ENCODE measurements around the gene NTRK2.
A peak's percentile ranks its signal among the peaks of the same experiment; 100 is the strongest.

Gene NTRK2

DNA sequence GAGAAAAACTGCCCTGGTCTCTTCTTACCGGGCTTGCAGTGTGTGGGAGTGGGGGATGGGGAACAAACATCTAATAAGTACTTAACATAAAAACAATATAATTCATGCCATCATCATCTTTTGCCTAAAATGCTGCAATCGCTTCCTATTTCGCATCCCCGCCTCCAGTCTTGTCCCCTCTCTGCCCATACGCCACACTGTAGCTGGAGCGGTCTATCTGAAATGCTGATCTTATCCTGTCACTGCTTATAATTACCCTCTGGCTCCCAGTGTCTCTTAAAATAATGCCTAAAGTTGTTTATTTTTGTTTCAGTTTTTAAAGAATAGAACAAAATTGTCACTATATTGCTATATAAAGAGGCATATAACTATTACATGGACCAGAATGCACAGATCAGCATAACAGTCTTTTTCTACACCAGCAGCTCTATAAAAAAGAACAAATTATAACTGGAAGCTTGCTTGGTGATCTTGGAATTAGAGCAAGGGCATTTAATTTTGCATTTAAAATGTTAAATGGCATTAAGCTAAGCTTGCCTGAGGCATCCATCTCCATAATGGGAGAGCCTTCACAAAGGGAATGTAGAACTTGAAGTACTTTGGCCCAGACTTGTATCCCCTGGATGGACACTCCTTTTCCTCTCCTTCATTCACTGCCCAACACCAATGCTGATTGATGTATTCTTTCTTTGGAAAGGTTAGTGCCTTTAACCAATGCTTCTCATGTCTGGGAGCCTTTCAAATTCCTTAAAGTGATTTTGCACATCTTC lies 12.2 kb downstream of the NTRK2 start:
- no peak for DNase-seq (ENCODE audit: low read depth in 2 of 2)

DNA sequence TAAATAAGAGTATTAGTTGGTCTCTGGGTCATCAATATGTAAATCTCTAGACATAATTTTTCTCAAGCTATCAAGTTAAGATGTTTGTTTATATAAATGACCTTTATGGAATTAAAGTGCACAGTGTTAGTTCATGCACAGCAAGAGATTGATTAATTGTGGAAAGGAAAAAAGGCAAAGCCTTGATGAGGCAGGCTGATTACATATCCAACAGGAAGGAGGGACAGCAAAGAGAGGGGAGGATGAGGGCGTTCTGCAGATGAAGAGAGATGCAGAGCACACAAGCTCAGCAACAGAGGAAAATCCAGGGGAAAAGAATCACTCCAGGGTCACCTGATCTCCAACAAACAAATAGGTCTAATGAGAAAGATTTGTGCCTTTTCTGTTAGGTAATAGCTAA lies 16.5 kb downstream of the NTRK2 start:
- no peak for DNase-seq (ENCODE audit: low read depth in 2 of 2)

DNA sequence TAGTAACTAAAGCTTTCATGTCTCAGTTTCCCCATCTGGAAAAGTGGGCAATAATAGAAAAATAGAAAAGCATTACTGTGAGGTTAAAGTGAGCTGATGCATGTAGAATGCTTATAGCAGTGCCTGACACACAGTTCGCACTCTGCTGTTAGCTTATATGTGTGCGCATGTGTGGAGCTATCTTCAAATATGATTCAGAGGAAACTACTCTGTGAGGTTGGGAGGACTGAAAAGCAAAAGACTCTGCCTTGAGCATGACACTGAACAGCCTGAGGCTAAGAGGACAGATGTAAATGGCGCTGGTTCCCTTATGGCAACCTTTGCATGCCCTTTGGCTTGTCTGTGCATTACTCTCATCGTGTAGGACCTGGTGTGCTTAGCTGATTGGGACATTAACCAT lies 19.4 kb downstream of the NTRK2 start:
- no peak for DNase-seq (ENCODE audit: low read depth in 2 of 2)

DNA sequence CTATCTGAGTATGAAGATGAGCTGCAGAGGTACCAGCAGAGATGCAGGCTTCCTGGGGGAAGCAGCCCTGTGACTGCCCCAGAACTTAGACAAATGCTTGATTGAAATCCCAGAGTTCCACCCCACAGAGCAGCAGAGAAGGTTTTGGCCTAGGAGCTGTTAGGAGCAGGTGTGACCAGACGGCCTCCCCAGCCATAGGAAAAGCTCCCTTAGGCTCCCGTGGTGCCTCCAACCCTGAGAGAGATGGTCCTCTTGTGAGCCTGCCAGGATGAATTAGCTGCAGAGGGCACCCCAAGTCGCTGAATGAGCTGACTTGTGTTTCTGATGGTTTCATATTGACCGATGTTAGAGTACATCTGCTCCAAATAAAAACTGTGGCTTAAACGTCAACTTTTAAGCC lies 22.1 kb downstream of the NTRK2 start:
- DNase-seq (ENCODE audit: low read depth in 2 of 2) = no peak

DNA sequence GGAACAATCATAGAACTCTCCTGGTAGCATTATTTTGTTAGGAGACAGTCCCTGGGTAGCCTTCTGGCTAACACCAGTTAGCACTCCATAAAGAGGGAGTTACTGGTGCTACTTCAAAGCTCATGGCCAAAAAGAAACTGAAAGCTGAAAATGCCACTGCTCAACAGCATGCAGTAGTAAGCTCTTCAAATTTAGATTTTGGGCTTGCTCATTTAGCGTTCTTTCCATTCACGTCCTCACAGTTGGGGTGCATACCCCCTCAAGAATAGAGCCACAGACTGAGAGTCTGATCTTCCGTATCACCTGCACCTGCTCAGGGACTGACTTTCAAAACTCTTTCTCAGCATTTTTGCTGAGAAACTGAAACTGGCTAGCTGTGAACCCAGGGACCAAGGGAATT lies 24.7 kb downstream of the NTRK2 start:
- DNase-seq (ENCODE audit: low read depth in 2 of 2) = no peak

DNA sequence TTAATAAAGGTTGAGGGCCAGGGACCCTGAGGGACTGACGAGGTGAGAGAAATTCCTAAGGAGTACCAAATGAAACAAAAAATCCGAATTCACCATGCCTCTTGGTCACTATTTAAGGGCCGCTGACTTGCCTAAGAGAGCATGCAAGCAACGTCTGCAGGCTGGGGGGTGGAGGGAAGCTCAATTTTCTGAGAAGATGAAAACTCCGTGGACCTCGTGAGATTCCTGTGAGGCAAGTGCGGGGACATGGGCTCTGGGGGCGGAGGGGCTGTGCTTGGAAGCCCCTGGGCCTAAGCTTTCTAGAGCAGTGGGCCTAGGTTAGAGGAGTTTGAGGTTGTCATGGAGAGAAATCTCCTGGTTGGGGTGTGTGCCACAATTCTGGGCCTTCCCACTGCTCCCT lies 27.5 kb downstream of the NTRK2 start:
- no peak for DNase-seq (ENCODE audit: low read depth in 2 of 2)

DNA sequence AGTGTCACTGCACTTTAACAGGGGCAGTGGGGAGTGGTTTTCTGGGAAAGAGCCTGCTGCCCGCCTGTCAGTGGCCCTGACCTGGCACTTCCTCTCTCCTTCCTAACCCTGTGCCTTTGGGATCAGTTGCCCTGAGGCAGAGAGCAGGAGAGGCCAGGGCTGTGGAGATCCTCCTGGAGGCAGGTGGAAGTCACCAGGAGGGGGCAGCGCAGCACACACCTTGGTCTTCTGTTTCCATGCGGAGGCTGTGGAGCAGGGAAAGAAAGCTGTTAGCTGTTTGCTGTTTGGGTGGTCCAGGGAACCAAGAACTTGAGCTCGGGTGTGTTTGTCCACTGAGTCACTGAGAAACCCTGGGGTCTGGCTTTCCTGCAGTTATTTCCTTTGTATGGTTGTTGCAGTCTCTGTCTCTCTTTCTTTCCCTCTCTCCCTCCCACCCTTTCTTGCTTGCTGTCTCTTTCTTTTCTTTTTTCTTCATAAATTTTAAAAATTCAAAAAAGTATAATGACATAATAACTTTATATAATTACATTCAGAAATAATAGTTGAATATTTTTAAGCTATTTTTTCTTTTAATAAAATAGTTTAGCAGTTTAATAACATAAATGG lies 28.1 kb downstream of the NTRK2 start:
- peak; percentile 9 to 15 for DNase-seq (ENCODE audit: low read depth in 2 of 2)

DNA sequence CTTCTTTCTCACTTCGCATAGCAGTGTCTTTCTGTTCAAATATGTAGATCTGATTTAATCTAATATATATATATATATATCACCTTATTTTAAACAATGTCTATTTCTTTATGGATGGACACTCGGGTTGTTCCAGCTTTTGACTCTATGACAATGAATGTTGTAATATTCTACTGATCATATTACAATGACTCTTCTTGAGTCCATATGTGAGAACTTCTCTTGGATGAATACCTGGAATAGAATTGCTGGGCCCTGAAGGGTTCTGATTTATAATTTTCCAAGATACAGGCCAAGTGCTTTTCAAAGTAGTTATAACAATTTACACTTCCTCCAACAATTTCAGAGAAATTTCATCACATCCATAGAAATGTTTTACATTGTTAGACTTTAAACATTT lies 28.8 kb downstream of the NTRK2 start:
- no peak for DNase-seq (ENCODE audit: low read depth in 2 of 2)

DNA sequence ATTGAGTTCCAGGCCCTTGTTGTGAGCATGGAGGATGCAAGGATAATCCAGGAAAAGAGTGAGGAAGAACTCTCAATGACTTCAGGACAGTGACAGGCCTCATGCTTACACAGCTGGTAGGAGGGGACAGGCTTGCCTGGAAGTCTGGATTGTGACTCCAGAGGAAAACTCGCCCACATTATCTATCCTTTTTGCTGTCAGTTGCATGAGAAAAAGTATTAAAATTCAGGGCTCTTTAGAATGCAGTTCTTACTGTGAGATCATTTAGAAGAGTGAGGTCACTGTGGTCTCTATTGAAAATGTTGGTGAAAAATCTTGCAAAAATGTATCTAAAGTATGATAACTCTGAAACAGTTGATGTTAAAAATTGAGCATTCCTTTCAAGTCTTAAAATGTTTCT lies 30.5 kb downstream of the NTRK2 start:
- no peak for DNase-seq (ENCODE audit: low read depth in 2 of 2)

DNA sequence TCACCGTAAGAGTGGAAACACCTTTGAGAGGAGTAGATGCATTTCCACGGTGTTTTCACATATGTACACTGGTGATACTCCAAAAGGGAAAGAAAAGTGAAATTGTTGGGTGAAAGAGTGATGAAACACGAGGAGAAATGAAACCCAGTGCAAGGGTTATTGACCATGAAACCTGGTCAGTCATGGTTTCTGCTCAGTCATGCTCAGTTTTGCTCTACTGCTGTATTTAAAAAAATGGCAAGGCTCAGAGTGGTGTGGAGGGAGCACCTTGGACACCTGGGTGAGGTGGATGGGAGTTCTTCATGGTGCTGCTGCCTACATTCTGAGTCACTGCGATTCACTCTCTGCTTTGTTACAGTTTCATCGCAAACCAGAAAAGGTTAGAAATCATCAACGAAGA lies 32.3 kb downstream of the NTRK2 start:
- no peak for DNase-seq (ENCODE audit: low read depth in 2 of 2)

DNA sequence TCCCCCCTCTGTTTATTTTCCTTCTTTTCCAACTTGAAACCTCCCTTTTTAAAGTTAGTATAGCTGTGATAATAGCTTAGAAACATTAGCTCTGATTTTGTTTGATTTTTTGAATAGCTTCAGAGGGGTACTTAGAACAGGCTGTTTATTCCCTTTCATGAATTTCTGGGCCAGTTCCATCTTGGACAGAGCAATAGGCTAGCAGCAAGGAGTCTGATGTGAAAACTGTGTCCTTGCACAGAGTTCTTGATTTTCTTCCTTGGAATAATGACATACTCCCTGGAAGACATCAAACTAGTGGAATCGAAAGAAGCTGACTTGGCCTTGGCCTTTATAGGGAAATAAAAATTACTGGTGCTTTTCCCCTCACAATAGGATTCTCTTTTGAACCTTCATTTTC lies 32.9 kb downstream of the NTRK2 start:
- no peak for DNase-seq (ENCODE audit: low read depth in 2 of 2)

DNA sequence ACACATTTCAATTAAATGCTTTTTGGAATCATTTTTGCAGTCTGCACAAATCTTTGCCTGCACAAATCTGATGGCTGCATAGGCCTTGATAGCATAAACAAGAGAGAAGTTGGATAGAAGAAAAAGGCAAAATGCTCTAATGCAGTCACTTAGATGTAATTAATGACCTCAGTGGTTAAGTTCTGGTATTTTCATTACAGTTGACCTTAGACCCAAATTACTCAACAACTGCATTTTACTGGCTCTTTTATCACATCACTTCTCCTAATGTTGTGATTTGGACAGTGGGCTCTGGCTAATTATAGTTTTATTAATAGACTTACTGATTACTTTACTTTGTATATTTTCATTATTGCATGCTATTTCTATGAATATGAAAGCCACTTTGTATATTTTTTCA lies 34.3 kb downstream of the NTRK2 start:
- no peak for DNase-seq (ENCODE audit: low read depth in 2 of 2)

DNA sequence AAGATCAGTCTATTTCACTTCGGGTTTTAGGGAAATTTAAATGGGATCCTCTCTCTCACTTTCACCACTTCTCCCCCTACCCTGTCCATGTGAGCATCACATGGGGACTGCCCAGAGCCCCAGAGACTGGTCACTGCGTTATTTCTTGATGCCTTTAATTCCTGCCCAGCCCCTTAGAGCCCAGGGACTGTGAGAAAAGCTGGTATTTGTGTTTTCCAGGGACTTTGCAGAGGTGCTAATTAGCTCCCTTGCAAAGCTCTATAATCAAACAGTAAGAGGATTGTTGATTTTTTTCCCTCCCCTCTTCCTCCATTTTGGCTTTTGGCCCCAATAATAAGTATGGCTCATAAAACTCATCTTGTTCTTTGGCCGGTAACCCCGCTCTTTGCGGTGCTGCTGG lies 35.6 kb downstream of the NTRK2 start:
- DNase-seq (ENCODE audit: low read depth in 2 of 2) = no peak

DNA sequence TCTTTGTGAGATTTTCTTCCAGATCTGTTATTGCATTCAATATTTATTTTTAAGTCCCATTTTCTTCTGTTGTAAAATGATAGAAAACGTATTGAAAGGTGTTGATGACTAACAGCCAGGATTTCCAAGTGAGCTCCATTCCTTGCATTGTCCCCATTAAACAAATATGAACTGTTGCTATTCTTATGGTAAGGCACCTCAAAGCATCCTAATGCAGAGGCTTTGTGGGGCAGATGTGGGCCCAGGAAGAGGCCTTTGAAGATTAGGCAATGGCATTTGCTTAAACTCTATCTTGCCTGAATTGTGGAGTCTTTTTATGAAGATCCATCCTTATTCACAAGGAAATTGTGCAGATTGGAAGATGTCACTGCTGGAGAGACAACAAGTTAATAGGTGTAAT lies 38.9 kb downstream of the NTRK2 start:
- no peak for DNase-seq (ENCODE audit: low read depth in 2 of 2)

DNA sequence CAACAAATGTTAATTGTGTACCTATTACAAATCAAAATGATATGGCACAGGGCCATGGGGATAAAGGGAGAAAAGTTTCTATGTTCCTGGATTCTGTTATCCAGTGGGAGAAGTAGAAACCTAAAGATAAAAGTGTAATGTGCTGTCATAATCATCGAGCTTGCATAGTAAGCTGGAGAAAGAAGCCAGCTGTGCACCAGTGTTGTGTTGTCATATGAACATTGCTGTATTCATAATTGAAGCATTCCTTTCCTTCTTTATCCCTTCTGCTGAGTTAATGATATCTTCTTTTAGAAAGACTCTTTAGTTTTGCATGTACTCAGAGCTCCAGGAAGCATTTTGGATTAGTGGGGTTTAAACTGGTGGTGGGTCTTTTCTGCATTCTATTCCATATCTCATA lies 39.5 kb downstream of the NTRK2 start:
- DNase-seq (ENCODE audit: low read depth in 2 of 2) = no peak

DNA sequence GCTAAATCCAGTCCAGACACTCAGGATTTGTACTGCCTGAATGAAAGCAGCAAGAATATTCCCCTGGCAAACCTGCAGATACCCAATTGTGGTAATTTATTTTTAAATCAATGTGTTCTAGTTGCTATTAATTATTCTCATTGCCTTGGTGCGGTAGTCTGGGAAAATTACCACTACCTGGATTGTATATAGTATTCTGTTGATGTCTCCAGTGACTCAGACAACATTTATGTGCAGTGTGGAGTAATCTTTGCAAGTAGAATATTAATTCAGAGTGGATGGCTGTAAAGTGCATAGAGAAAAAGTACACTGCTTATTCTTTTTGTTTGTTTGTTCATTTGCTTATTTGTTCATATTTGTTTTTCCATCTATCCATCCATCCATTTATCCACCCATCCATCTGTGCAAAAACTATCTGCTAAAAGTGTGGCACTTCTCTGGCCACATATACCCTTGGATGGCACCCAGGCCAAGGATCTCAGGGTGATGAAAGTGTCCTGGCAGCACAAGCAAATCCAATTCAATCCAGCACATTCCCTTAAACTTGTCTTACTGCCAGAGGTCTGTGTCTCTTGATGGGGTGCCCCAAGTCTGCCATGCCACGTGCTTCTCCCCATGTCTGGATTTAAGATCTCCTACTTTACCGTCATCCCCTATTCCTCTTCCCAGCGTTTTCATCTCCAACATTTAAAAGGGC lies 41.3 kb downstream of the NTRK2 start:
- DNase-seq (ENCODE audit: low read depth in 2 of 2) = no peak

DNA sequence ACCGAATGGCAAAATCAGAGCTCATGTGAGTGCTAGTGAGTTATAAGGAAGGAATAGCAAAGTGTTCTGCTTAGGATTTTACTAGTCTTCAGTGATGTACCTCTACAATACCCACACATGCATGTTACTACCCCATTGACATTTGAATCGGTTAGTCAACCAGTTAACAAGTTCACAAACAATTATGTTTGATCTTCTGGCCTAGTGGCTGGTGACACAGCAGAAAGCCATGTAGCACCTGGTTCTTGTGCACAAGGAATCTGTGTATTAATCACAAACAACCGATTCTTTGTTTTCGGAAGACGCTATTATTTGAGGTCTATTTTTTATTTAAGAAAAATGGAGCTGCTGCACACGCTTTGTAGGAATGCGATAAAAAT lies 41.9 kb downstream of the NTRK2 start:
- DNase-seq (ENCODE audit: low read depth in 2 of 2) = no peak

DNA sequence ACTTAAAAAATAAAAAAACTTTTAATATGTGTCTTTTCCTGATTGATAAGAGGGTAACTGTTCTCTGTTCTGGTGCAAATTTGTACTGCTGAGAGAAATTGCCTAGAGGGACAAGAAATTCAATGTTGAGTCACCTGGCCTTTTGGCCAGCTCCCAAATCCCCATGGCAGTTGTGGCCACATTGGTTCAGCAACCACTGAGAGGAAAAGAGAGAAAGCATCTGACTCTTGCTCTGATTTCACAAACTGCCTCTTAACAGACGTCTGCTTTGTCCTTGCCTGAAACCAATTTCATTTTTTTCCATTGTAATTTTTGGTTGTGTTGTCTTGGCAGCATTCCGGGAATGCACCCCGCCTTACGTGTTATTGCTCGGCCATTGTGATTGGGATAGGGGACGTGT lies 42.4 kb downstream of the NTRK2 start:
- no peak for DNase-seq (ENCODE audit: low read depth in 2 of 2)

DNA sequence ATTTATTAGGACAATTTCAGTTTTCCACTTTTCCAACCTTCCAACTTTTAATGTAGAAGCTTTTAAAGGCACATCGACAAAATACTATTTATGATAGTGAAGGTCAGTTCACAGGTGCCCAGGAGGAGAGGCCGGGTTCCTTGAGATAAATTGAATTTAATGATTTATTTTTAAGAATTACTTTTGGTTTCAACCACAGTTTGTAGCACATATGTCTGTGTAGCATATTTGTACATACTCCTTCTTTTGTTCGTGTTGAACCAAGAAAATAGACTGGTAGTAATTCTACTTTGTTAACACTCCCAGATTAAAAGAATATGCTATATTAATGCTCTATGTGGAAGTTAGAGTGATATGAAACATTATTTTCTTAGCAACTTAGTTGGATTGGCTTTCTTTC lies 46.7 kb downstream of the NTRK2 start:
- DNase-seq (ENCODE audit: low read depth in 2 of 2) = no peak

DNA sequence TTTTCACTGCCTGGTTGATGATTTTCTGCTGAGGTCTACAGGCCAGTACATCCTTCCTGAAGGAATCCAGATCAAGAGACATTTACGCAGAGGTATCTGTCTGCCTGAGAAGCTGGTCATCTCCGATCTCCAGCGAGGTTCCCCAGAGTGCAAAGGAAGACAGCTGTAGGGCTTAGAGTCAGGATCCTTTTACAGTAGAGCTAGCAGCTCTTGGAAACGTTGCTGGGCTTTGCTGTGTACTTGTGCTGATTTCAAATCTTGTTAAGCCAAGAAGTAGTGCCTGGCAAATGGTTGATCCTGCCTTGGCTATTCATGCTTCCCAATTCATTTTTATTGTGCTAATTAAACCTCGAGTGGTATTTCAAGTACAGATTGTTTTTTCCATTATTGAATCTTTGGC lies 48.9 kb downstream of the NTRK2 start:
- no peak for DNase-seq (ENCODE audit: low read depth in 2 of 2)

DNA sequence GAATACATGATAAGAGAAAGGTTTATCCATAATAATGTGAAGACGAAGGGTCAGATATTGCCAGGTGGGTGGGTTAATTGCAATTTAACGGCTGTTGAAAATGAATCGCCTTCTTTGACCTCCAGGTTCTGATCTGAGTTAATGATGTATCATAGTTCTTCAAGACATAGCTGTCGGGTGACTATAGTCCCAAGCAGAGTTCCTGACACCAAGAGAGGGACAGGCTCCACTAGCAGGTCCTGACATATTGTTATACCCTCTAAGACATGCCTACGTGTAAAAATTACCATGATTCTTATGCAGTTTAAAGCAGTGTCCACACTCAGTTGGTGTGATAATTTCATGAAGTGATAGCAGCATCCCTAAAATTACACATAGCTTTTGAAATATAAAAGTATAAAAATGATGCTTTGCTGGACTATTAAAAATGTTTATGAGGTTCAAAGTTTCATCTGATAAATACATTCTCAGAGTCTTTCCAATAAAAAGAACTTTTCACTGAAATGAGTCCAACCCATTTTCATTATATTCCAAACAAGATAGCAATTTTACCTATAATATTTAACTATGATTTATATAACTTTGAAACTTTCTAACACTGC lies 53.0 kb downstream of the NTRK2 start:
- DNase-seq (ENCODE audit: low read depth in 2 of 2) = no peak

DNA sequence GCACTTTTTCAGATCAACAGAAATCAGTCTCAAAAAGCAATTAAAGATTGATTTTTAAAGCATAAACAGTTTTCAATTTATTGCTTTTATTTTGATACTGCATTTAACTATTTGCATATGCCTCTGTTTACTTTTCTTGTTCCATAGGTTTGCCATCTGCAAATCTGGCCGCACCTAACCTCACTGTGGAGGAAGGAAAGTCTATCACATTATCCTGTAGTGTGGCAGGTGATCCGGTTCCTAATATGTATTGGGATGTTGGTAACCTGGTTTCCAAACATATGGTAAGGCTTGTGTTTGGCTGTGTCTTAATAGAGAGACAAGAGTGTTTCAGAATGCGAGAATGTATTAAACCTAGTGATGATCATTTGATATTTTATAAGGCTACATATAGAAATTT lies 53.9 kb downstream of the NTRK2 start:
- no peak for DNase-seq (ENCODE audit: low read depth in 2 of 2)

DNA sequence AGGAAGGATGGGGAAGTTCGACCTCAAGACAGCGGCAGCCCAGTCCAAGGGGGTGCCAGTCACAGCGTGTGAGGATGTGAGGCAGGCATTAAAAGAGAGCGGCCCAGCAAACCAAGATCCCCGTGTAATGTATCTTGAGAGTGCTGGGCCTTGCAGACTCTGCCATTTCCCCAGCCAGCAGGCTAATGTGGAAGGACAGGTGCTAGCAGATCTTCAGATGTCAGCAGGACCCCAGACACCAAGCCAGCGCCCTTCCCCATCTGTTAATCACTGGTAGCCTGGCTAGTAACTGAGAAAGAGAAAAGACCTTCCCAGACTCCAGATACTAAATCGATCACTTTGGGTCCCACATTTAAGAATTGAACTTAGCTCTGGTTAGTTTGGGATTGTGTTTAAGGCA lies 62.2 kb downstream of the NTRK2 start:
- no peak for DNase-seq (ENCODE audit: low read depth in 2 of 2)

All from stimulated activated CD8-positive, alpha-beta memory T cell treated with anti-CD3 and anti-CD28 coated beads, Interleukin-15, amount 100 ng/mL, for 48 hours (primary cell).